Measurements from ENCODE around the gene CNTNAP1.

CNTNAP1 gene

GRCh38 chr17:42697108-42697811, 14.9 kb downstream of the CNTNAP1 start:
- H3K36me3 ChIP-seq (ENCODE audit: insufficient read depth, low read length): peaks cover 23% of the 10 kb centered on the region
- no peak overlapping the region for H3K4me3 ChIP-seq (ENCODE audit: low read depth, low read length, poor library complexity, severe bottlenecking)
- no peaks in the 10 kb centered on the region for H3K9me3 ChIP-seq (ENCODE audit: low read length)
- no peak for TF ChIP-seq CTCF (IDR thresholded peaks at IDR 0.05; ENCODE audit: low read length)
- TF ChIP-seq EZH2 (IDR thresholded peaks at IDR 0.05; ENCODE audit: borderline replicate concordance, low read length): no peak
- no peaks in the 10 kb centered on the region for H4K20me1 ChIP-seq (ENCODE audit: insufficient read depth, low read length)
- H3K79me2 ChIP-seq (ENCODE audit: insufficient read depth, low read length): no peaks in the 10 kb centered on the region
- H3K27me3 ChIP-seq (ENCODE audit: insufficient read depth, low read length): no peaks in the 10 kb centered on the region
- no peaks in the 10 kb centered on the region for H3K9me2 ChIP-seq (ENCODE audit: low read depth, low read length)
- no peak overlapping the region for H3K9ac ChIP-seq (ENCODE audit: low read length)
- no peaks in the 10 kb centered on the region for H3F3A ChIP-seq (ENCODE audit: insufficient read depth, low read length)
- H2AFZ ChIP-seq (ENCODE audit: low read length): no peak overlapping the region
- no peak overlapping the region for H3K4me2 ChIP-seq (ENCODE audit: low read length)
- no peak overlapping the region for H3K27ac ChIP-seq (ENCODE audit: low read depth, low read length, poor library complexity, severe bottlenecking)
- no peaks in the 10 kb centered on the region for H3K4me1 ChIP-seq (ENCODE audit: insufficient read depth, low read length, severe bottlenecking)

GRCh38 chr17:42698736-42699414, 16.5 kb downstream of the CNTNAP1 start:
- no peaks in the 10 kb centered on the region for H3K9me2 ChIP-seq (ENCODE audit: low read depth, low read length)
- H3K4me3 ChIP-seq (ENCODE audit: low read depth, low read length, poor library complexity, severe bottlenecking): no peak overlapping the region
- H3K27me3 ChIP-seq (ENCODE audit: insufficient read depth, low read length): no peaks in the 10 kb centered on the region
- H3K79me2 ChIP-seq (ENCODE audit: insufficient read depth, low read length): no peaks in the 10 kb centered on the region
- H3K27ac ChIP-seq (ENCODE audit: low read depth, low read length, poor library complexity, severe bottlenecking): no peak overlapping the region
- no peak overlapping the region for H2AFZ ChIP-seq (ENCODE audit: low read length)
- TF ChIP-seq CTCF (IDR thresholded peaks at IDR 0.05; ENCODE audit: low read length) (no peak), EZH2 (IDR thresholded peaks at IDR 0.05; ENCODE audit: borderline replicate concordance, low read length) (no peak)
- no peaks in the 10 kb centered on the region for H3F3A ChIP-seq (ENCODE audit: insufficient read depth, low read length)
- no peaks in the 10 kb centered on the region for H3K4me1 ChIP-seq (ENCODE audit: insufficient read depth, low read length, severe bottlenecking)
- no peaks in the 10 kb centered on the region for H3K9me3 ChIP-seq (ENCODE audit: low read length)
- H4K20me1 ChIP-seq (ENCODE audit: insufficient read depth, low read length): no peaks in the 10 kb centered on the region
- peaks cover 38% of the 10 kb centered on the region for H3K36me3 ChIP-seq (ENCODE audit: insufficient read depth, low read length)
- no peak overlapping the region for H3K9ac ChIP-seq (ENCODE audit: low read length)
- H3K4me2 ChIP-seq (ENCODE audit: low read length): no peak overlapping the region

- Histone ChIP-seq H3K4me3 (ENCODE audit: low read depth, low read length, poor library complexity, severe bottlenecking) (no peak overlapping the region), H3F3A (ENCODE audit: insufficient read depth, low read length) (no peaks in the 10 kb centered on the region), H4K20me1 (ENCODE audit: insufficient read depth, low read length) (no peaks in the 10 kb centered on the region), H3K27me3 (ENCODE audit: insufficient read depth, low read length) (no peaks in the 10 kb centered on the region), H3K9ac (ENCODE audit: low read length) (no peak overlapping the region), H3K27ac (ENCODE audit: low read depth, low read length, poor library complexity, severe bottlenecking) (no peak overlapping the region), H3K9me2 (ENCODE audit: low read depth, low read length) (no peaks in the 10 kb centered on the region), H3K4me2 (ENCODE audit: low read length) (no peak overlapping the region), H3K9me3 (ENCODE audit: low read length) (no peaks in the 10 kb centered on the region), H3K79me2 (ENCODE audit: insufficient read depth, low read length) (no peaks in the 10 kb centered on the region), H2AFZ (ENCODE audit: low read length) (no peak overlapping the region), H3K36me3 (ENCODE audit: insufficient read depth, low read length) (peaks cover 43% of the 10 kb centered on the region), H3K4me1 (ENCODE audit: insufficient read depth, low read length, severe bottlenecking) (no peaks in the 10 kb centered on the region)
- TF ChIP-seq CTCF (IDR thresholded peaks at IDR 0.05; ENCODE audit: low read length) (no peak), EZH2 (IDR thresholded peaks at IDR 0.05; ENCODE audit: borderline replicate concordance, low read length) (no peak)
Observed at GRCh38 chr17:42699415-42699740, 17.0 kb downstream of the CNTNAP1 start.
